Measurements from ENCODE around the gene C11orf98.
A peak's percentile ranks its signal among the peaks of the same experiment; 100 is the strongest.
"Not testable (repeated sequence)": the region's sequence is repeated elsewhere in the genome, so short reads cannot be mapped to it uniquely, and the experiment has no call there.

C11orf98 gene

GRCh38 chr11:62644220-62644619 is 20.8 kb downstream of the C11orf98 start:
- DNase-seq (ENCODE audit: low read depth) = no peak
- TF ChIP-seq, protein P1, sequence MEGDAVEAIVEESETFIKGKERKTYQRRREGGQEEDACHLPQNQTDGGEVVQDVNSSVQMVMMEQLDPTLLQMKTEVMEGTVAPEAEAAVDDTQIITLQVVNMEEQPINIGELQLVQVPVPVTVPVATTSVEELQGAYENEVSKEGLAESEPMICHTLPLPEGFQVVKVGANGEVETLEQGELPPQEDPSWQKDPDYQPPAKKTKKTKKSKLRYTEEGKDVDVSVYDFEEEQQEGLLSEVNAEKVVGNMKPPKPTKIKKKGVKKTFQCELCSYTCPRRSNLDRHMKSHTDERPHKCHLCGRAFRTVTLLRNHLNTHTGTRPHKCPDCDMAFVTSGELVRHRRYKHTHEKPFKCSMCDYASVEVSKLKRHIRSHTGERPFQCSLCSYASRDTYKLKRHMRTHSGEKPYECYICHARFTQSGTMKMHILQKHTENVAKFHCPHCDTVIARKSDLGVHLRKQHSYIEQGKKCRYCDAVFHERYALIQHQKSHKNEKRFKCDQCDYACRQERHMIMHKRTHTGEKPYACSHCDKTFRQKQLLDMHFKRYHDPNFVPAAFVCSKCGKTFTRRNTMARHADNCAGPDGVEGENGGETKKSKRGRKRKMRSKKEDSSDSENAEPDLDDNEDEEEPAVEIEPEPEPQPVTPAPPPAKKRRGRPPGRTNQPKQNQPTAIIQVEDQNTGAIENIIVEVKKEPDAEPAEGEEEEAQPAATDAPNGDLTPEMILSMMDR (IDR thresholded peaks at IDR 0.05; ENCODE audit: low read depth, low read length, missing control alignments) = no peak
- no peak overlapping the region for H3K4me3 ChIP-seq (ENCODE audit: low read depth, low read length)

- no peak overlapping the region for H3K4me3 ChIP-seq (ENCODE audit: low read depth, low read length)
- no peak for DNase-seq (ENCODE audit: low read depth)
- TF ChIP-seq, protein P1 (IDR thresholded peaks at IDR 0.05; ENCODE audit: low read depth, low read length, missing control alignments) = no peak
Measured at GRCh38 chr11:62632492-62632891, 32.5 kb downstream of the C11orf98 start.

- TF ChIP-seq, protein P1 (IDR thresholded peaks at IDR 0.05; ENCODE audit: low read depth, low read length, missing control alignments) = no peak
Measured at GRCh38 chr11:62627713-62628112, 37.3 kb downstream of the C11orf98 start.

DNA sequence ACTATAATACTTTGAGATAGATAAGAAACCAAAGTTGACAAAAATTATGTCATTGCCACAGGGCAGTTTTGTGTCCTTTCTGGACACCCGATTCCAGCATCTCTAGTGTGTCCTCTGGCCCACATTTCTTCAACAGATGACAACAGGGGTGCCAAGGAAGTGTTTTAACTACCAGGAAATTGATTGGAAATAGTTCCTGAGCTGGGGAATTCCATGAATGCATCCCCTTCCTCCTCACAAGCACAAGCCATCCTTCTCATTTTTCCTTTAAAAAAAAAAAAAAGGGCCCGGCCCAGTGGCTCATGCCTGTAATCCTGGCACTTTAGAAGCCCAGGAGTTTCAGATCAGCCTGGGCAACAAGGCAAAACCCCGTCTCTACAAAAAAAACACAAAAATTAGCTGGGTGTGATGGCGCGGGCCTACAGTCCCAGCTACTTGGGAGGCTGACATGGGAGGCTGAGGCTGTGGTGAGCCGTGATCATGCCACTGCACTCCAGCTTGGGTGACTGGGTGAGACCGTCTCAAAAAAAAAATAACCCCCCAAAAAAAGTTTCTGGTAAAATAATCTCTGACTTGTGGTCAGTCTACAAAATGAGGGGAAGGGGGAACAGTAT is 42.4 kb downstream of the C11orf98 start:
- no peak for DNase-seq (ENCODE audit: low read depth)
- H3K4me3 ChIP-seq (ENCODE audit: low read depth, low read length) = no peak overlapping the region
- TF ChIP-seq, protein P1 (IDR thresholded peaks at IDR 0.05; ENCODE audit: low read depth, low read length, missing control alignments) = no peak

More at GRCh38 chr11:62627713-62628112, 37.3 kb downstream of the C11orf98 start:
- no peak overlapping the region for H3K4me3 ChIP-seq (ENCODE audit: low read depth, low read length)
- no peak for DNase-seq (ENCODE audit: low read depth)

DNA sequence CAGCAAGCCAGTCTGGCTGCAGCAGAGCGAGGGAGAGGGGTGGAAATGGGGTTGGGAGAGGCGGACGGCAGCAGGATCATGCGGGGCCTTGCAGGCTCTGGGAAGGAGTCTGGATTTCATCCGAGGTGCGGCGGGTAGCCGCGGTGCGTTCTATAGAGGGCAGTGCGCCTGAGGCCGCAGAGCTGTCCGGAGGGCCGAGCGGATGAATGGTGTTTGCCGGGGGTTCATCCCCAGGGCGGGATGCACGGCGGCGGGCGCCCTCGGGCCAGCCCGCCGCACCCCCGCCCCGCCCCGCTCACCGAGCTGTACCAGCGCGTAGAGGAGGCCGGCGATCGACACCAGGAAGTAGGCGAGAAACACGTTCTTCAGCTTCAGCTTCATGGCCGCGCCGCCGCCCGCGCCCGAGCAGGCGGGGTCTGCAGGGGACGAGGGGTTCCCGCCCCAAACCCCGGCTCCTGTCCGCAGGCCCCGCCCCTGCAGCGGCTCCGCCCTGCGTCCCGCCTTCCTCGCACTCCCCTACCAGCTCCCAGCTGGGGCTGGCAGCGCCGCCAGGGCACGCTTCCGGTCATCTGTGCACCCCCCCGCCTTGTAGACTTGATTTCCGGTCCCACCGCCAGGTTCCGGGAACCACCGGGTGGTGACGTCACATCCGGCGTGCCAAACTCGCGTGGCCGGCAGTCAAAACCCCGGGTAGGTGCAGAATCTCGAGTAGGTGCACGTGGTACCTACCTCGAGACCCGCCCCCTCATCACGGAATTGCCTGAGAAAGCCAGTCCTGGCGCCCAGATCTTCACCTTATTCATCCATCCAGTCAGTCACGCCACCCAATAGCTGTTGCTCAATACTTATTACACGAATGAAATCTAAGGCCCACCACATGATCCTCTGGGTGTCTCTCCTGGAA is 43.2 kb downstream of the C11orf98 start, which contains the start of gene B3GAT3:
Gene B3GAT3, minus strand, starts transcription at position 420 of the 904 bp plus-strand sequence. Its CDS starts 39 bp downstream, at position 381.
- peak; percentile 97 for DNase-seq (ENCODE audit: low read depth)
- TF ChIP-seq, protein P1 (IDR thresholded peaks at IDR 0.05; ENCODE audit: low read depth, low read length, missing control alignments) = no peak
- peak within 1 kb of the TSS; percentile 90 for H3K4me3 ChIP-seq (ENCODE audit: low read depth, low read length)

DNA sequence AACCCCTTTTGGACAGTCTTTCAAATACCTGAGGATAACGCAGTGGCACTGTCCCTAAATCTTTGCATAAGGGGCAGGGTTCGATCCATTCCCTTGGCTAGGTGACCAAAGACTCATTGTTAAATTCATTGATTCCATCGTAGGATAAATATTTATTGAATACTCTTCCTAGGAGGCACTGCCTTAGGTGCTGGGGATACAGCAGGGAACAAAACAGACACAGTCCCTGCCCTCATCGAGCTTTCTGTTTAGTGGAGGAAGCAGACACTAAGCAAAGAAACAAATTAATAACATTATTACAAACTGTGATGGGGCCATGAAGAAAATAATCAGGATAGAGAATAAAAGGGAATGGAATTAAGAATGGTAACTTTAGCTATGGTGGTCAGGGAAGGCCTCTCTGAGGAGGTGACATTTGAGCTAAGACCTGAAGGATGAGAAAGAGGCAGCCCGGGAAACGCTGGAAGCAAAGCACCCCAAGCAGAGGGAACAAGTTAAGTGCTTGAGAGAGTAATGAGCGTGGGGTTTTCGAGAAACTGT is 43.9 kb downstream of the C11orf98 start:
- peak overlapping the region; percentile 90 for H3K4me3 ChIP-seq (ENCODE audit: low read depth, low read length)
- TF ChIP-seq, protein P1 (IDR thresholded peaks at IDR 0.05; ENCODE audit: low read depth, low read length, missing control alignments) = no peak
- DNase-seq (ENCODE audit: low read depth) = no peak

DNA sequence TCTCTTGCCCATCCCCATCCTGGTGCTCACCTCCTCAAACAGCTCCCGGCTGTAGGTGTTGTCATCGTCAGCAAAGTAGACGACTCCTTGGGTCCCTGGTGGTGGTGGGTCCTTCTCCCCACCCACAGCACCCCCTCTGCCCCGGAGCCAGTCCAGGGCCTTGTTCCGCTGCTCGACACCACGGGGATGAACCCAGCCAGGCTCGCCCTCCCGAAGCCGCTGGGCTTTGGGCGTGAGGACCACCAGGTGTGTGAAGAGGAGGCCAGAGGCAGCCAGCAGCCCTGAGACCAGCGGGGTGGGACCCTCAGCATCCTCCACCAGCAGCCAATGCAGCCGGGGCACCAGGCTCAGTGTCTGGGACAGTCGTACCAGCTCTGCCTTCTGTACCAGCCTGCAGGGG is 48.1 kb downstream of the C11orf98 start:
- DNase-seq (ENCODE audit: low read depth); H3K4me3 ChIP-seq (ENCODE audit: low read depth, low read length): not testable (repeated sequence)
